GM19467 (cell line): ENCODE results near the gene USP17L18.
"Not testable (repeated sequence)": the region's sequence is repeated elsewhere in the genome, so short reads cannot be mapped to it uniquely, and the experiment has no call there.

ENCODE experiments used
- ATAC-seq: cut with Tn5 transposase; IDR thresholded peaks from one replicate; pipeline ENCODE4 v1.9.1; 2021; ENCODE audit warnings: mild to moderate bottlenecking, moderate library complexity; ENCODE audit not compliant: unreplicated experiment

The USP17L18 gene

GRCh38 chr4:9247953-9248680, at the start of gene USP17L18:
USP17L18 (plus strand) TSS chr4:9248630; CDS start chr4:9248630, 0 bp downstream.
- not testable (repeated sequence) for ATAC-seq

GRCh38 chr4:9210357-9210756, 38.1 kb upstream of the USP17L18 start, which contains the start of gene USP17L10:
USP17L10 (plus strand) TSS chr4:9210657; CDS start chr4:9210657, 0 bp downstream.
- not testable (repeated sequence) for ATAC-seq

- not testable (repeated sequence) for ATAC-seq
Observed at GRCh38 chr4:9214701-9215100, 33.7 kb upstream of the USP17L18 start.

GRCh38 chr4:9215105-9215504, 33.3 kb upstream of the USP17L18 start, which contains the start of gene USP17L11:
USP17L11 (plus strand) TSS chr4:9215405; CDS start chr4:9215405, 0 bp downstream.
- ATAC-seq, result not testable (repeated sequence)

- not testable (repeated sequence) for ATAC-seq
Observed at GRCh38 chr4:9219852-9220251, 28.6 kb upstream of the USP17L18 start, which contains the start of gene USP17L12. USP17L12 (plus strand) TSS chr4:9220152; CDS start chr4:9220152, 0 bp downstream.

GRCh38 chr4:9224596-9224995, 23.8 kb upstream of the USP17L18 start, which contains the start of gene USP17L13:
USP17L13 (plus strand) TSS chr4:9224896; CDS start chr4:9224896, 0 bp downstream.
- ATAC-seq, result not testable (repeated sequence)

- not testable (repeated sequence) for ATAC-seq
Observed at GRCh38 chr4:9230249-9230648, 18.2 kb upstream of the USP17L18 start.

- not testable (repeated sequence) for ATAC-seq
Observed at GRCh38 chr4:9234085-9234484, 14.3 kb upstream of the USP17L18 start, which contains the start of gene USP17L15. USP17L15 (plus strand) TSS chr4:9234385; CDS start chr4:9234385, 0 bp downstream.

- ATAC-seq, result not testable (repeated sequence)
Observed at GRCh38 chr4:9238461-9238860, 10.0 kb upstream of the USP17L18 start.

- ATAC-seq, result not testable (repeated sequence)
Observed at GRCh38 chr4:9243579-9243978, 4.9 kb upstream of the USP17L18 start, which contains the start of gene USP17L17. USP17L17 (plus strand) TSS chr4:9243879; CDS start chr4:9243879, 0 bp downstream.

- ATAC-seq, result not testable (repeated sequence)
Observed at GRCh38 chr4:9253078-9253477, 4.6 kb downstream of the USP17L18 start, which contains the start of gene USP17L19. USP17L19 (plus strand) TSS chr4:9253378; CDS start chr4:9253378, 0 bp downstream.

GRCh38 chr4:9257824-9258223, 9.4 kb downstream of the USP17L18 start, which contains the start of gene USP17L20:
USP17L20 (plus strand) TSS chr4:9258124; CDS start chr4:9258124, 0 bp downstream.
- ATAC-seq, result not testable (repeated sequence)

GRCh38 chr4:9262572-9262971, 14.1 kb downstream of the USP17L18 start, which contains the start of gene USP17L21:
USP17L21 (plus strand) TSS chr4:9262872; CDS start chr4:9262872, 0 bp downstream.
- ATAC-seq, result not testable (repeated sequence)

GRCh38 chr4:9267319-9267718, 18.9 kb downstream of the USP17L18 start, which contains the start of gene USP17L22:
USP17L22 (plus strand) TSS chr4:9267619; CDS start chr4:9267619, 0 bp downstream.
- not testable (repeated sequence) for ATAC-seq

- ATAC-seq, result not testable (repeated sequence)
Observed at GRCh38 chr4:9271719-9272118, 23.3 kb downstream of the USP17L18 start.
